SK-N-SH (cell line): ENCODE results near the gene BRD1. TPM values are rescaled to one million over a fixed set of nuclear protein-coding genes. Genes with fewer than 3 reads are reported as not detected.

Experiments used
- CTCF ChIA-PET: fragments of 300-600, 350-600 bp; formaldehyde crosslinking; extraction: SDS; loops from one replicate; lab custom pipeline; 2021; lab: Yijun Ruan, JAX
- POLR2A ChIA-PET: fragments of 350-600 bp; sonication (Branson Sonifier 250); formaldehyde crosslinking; extraction: SDS; loops from one replicate; lab custom pipeline; 2020; ENCODE audit warnings: antibody characterized with exemption, inconsistent platforms; lab: Yijun Ruan, JAX
- DNase-seq: peaks from one replicate; pipeline ENCODE4 v3.0.0; 2012
- H2AFZ ChIP-seq: fragments of 200-600 bp; sonication (generic); 2 replicates; pipeline ENCODE4 v1.8.1; 2016; ENCODE audit warnings: antibody characterized with exemption, mild to moderate bottlenecking, low read depth
- H3F3A ChIP-seq: fragments of 200-600 bp; sonication (generic); replicated peaks from 2 replicates; pipeline ENCODE3; 2016; ENCODE audit warnings: antibody characterized with exemption, mild to moderate bottlenecking; ENCODE audit not compliant: insufficient read depth
- H3K27ac ChIP-seq, 2 experiments: fragments of 200-500 bp in 1 of 2; fragments of 200-600 bp in 1 of 2; sonication (Bioruptor generic) in 1 of 2; sonication (generic), shearing (Covaris generic) in 1 of 2; 2 replicates each; pipeline versions ENCODE4 v1.5.1 to v1.6.1; 2014 to 2016; ENCODE audit warnings: low read depth in 2 of 2, inconsistent platforms in 1 of 2, low read length in 1 of 2, mild to moderate bottlenecking in 1 of 2, mixed read lengths in 1 of 2
- H3K27me3 ChIP-seq: fragments of 200-600 bp; sonication (generic), shearing (Covaris generic); 2 replicates; pipeline ENCODE4 v1.6.1; 2016; ENCODE audit warnings: mixed run types; ENCODE audit not compliant: insufficient read depth
- H3K36me3 ChIP-seq, 2 experiments: fragments of 200-500 bp in 1 of 2; fragments of 200-600 bp in 1 of 2; sonication (Bioruptor generic) in 1 of 2; sonication (generic) in 1 of 2; replicated peaks in 1 of 2; 2 replicates each; pipeline versions ENCODE3 to v1.5.1; 2014 to 2016; ENCODE audit warnings: low read length in 1 of 2, mild to moderate bottlenecking in 1 of 2; ENCODE audit not compliant: insufficient read depth in 2 of 2, control insufficient read depth in 1 of 2
- H3K4me1 ChIP-seq, 2 experiments: fragments of 200-500 bp in 1 of 2; fragments of 200-600 bp in 1 of 2; sonication (Bioruptor generic) in 1 of 2; sonication (generic), shearing (Covaris generic) in 1 of 2; 2 replicates each; pipeline versions ENCODE4 v1.5.1 to v1.6.1; 2014 to 2016; ENCODE audit warnings: low read depth in 1 of 2, low read length in 1 of 2, mixed run types in 1 of 2; ENCODE audit not compliant: insufficient read depth in 2 of 2, control insufficient read depth in 1 of 2
- H3K4me2 ChIP-seq: fragments of 200-600 bp; sonication (generic), shearing (Covaris generic); 2 replicates; pipeline ENCODE4 v1.6.1; 2017; ENCODE audit warnings: mixed run types
- H3K4me3 ChIP-seq, 2 experiments: fragments of 200-500 bp in 1 of 2; fragments of 200-600 bp in 1 of 2; sonication (Bioruptor generic) in 1 of 2; sonication (generic), shearing (Covaris generic) in 1 of 2; 2 replicates each; pipeline versions ENCODE4 v1.5.1 to v1.8.1; 2014 to 2016; ENCODE audit warnings: low read depth in 2 of 2, inconsistent platforms in 1 of 2, low read length in 1 of 2, mild to moderate bottlenecking in 1 of 2, mixed read lengths in 1 of 2, moderate library complexity in 1 of 2
- H3K79me2 ChIP-seq: fragments of 200-600 bp; sonication (generic); 2 replicates; pipeline ENCODE4 v1.8.1; 2017; ENCODE audit warnings: mild to moderate bottlenecking; ENCODE audit not compliant: insufficient read depth
- H3K9ac ChIP-seq: fragments of 200-600 bp; sonication (generic); 2 replicates; pipeline ENCODE4 v1.6.1; 2017; ENCODE audit warnings: mixed run types
- H3K9me2 ChIP-seq: fragments of 200-600 bp; sonication (generic); 2 replicates; pipeline ENCODE4 v1.6.1; 2017; ENCODE audit warnings: mixed run types
- H3K9me3 ChIP-seq: fragments of 200-600 bp; sonication (generic); 2 replicates; pipeline ENCODE4 v1.6.1; 2017; ENCODE audit warnings: mixed run types, mild to moderate bottlenecking, moderate library complexity
- H4K20me1 ChIP-seq: fragments of 200-600 bp; sonication (generic); 2 replicates; pipeline ENCODE4 v1.6.1; 2017; ENCODE audit warnings: mild to moderate bottlenecking, mixed run types; ENCODE audit not compliant: insufficient read depth
- CHD2 ChIP-seq: fragments of 150-350 bp; IDR thresholded peaks from 2 replicates; pipeline ENCODE4 v1.6.1; 2018; ENCODE audit warnings: low read length; ENCODE audit not compliant: partially characterized antibody
- EZH2phosphoT487 ChIP-seq: fragments of 200-600 bp; sonication (generic); IDR thresholded peaks from 2 replicates; pipeline ENCODE4 v1.6.1; 2017; ENCODE audit warnings: low read depth, mixed run types, mild to moderate bottlenecking, antibody characterized with exemption, moderate library complexity, borderline replicate concordance
- FOSL2 ChIP-seq: IDR thresholded peaks from 2 replicates; pipeline ENCODE4 v1.4.0; 2012; ENCODE audit warnings: low read depth, mild to moderate bottlenecking, moderate library complexity, borderline replicate concordance
- FOXM1 ChIP-seq: IDR thresholded peaks from 2 replicates; pipeline ENCODE4 v1.4.0; 2012; ENCODE audit warnings: low read depth, mild to moderate bottlenecking
- GATA2 ChIP-seq: sonication (generic); formaldehyde crosslinking; IDR thresholded peaks from 2 replicates; pipeline ENCODE4 v1.5.0; 2020; ENCODE audit warnings: mild to moderate bottlenecking, missing genetic modification reagents
- MEF2A ChIP-seq: IDR thresholded peaks from 2 replicates; pipeline ENCODE4 v1.4.0; 2012; ENCODE audit warnings: low read depth, borderline replicate concordance
- POLR2AphosphoS5 ChIP-seq: IDR thresholded peaks from 2 replicates; pipeline ENCODE4 v1.6.1; 2012; ENCODE audit warnings: low read depth, low read length
- RAD21 ChIP-seq: IDR thresholded peaks from 2 replicates; pipeline ENCODE4 v1.6.1; 2012; ENCODE audit warnings: mild to moderate bottlenecking, low read length
- RXRA ChIP-seq: IDR thresholded peaks from 2 replicates; pipeline ENCODE4 v1.4.0; 2012; ENCODE audit warnings: low read depth, mild to moderate bottlenecking, borderline replicate concordance
- SMC3 ChIP-seq: IDR thresholded peaks from 2 replicates; pipeline ENCODE4 v1.6.1; 2012; ENCODE audit warnings: low read depth, low read length, improper control_type of control experiment
- YY1 ChIP-seq: IDR thresholded peaks from 2 replicates; pipeline ENCODE4 v1.4.0; 2012; ENCODE audit warnings: low read depth, mild to moderate bottlenecking
- WGBS: methylation state at CpG from one replicate; pipeline ENCODE4 v1.1.6; 2017; ENCODE audit warnings: low lambda C conversion rate; 5-methylcytosine and 5-hydroxymethylcytosine counted together
- polyA plus RNA-seq, 3 experiments: library from polyadenylated mRNA; depleted of rRNA; stranded (reverse); fragments of >200 nt; gene quantifications; 2 replicates each; pipeline ENCODE4 v1.2.3, GENCODE V29; 2012
- TF ChIP-seq, protein P1 (sequence below): IDR thresholded peaks from 2 replicates; pipeline ENCODE4 v1.4.0; 2012; ENCODE audit warnings: low read depth, borderline replicate concordance
- TF ChIP-seq, protein P2 (sequence below): IDR thresholded peaks from 2 replicates; pipeline ENCODE4 v1.4.0; 2012; ENCODE audit warnings: low read depth, borderline replicate concordance
- TF ChIP-seq, protein P3 (sequence below): IDR thresholded peaks from 2 replicates; pipeline ENCODE4; 2012
- TF ChIP-seq, protein P4 (sequence below): fragments of 150-350 bp; IDR thresholded peaks from 2 replicates; pipeline ENCODE4 v1.6.1; 2017; ENCODE audit warnings: antibody characterized with exemption, low read length, low read depth, borderline replicate concordance

BRD1 gene
- polyA plus RNA-seq, 1 of the 3 experiments (the other 2 are of a cell fraction) = 10.3 TPM

DNA sequence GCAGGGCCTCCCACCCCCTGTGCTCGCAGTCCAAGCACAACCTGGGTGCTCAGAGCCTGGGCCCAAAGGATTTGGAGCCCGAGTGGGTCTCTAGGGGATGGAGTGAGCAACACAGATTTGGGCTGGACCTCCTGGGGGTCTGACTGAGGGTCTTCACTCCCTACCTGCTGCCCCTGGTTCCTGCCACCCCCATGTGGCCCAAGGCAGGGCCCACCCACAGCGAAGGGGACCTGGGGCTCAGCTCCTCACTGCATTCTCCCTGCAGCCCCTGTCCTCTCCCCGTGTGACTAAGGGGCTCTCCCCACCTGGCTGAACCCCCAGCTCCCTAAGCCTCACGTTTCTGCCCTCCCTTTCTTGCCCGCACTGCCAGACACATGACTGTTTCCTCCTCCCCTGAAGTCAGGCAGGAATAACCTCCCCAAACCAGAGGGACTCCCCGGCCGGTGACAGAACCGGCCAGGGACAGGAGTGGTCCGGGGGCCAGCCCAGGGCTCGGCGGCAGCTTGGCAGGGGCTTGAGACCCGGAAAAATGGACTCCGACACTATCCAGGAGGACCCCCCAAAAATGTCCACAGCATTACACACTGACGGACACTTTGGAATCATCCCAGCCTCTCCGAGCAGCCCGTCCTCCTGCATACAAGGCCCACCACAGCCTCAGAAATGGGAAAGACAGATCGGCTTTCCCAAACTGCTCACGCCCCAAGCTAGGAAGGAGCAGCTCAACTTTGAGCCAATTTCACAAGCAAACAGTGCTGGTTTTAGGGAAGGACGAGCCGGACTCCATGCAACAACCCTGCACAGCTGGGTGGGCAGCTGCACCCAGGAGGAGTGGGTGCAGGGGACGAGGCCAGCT is 57.8 kb downstream of the BRD1 start:
- H3K27me3 ChIP-seq = no peaks in the 10 kb centered on the region
- 0 out of 2 replicates have a peak, but pooled peaks cover 5% of the 10 kb centered on the region for H4K20me1 ChIP-seq
- no peak overlapping the region for H3K9ac ChIP-seq
- H3K79me2 ChIP-seq = no peaks in the 10 kb centered on the region
- no peaks in the 10 kb centered on the region for H3F3A ChIP-seq
- no peak overlapping the region for H2AFZ ChIP-seq
- H3K36me3 ChIP-seq = peaks cover 10 to 28% of the 10 kb centered on the region in 2 experiments
- 91% methylated on average over 17 of the region's 22 CpGs for WGBS
- no peak overlapping the region for H3K4me2 ChIP-seq
- H3K9me3 ChIP-seq = peaks cover 7% of the 10 kb centered on the region; the same call in 1 of the 2 replicates
- ChIA-PET POLR2A (no interaction called here), CTCF (interaction anchor here (0.7 to 1.2 kb wide), 2 partner anchors 261 to 467 kb away, joined by 3 read pairs; no protein-coding TSS in a partner anchor)
- no peak overlapping the region for H3K27ac ChIP-seq
- peaks cover 0 to 8% of the 10 kb centered on the region in 2 experiments; a peak in 1 of 4 replicates for H3K4me1 ChIP-seq
- no peaks in the 10 kb centered on the region for H3K9me2 ChIP-seq
- no peak for DNase-seq
- TF ChIP-seq, protein P1, sequence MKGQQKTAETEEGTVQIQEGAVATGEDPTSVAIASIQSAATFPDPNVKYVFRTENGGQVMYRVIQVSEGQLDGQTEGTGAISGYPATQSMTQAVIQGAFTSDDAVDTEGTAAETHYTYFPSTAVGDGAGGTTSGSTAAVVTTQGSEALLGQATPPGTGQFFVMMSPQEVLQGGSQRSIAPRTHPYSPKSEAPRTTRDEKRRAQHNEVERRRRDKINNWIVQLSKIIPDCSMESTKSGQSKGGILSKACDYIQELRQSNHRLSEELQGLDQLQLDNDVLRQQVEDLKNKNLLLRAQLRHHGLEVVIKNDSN = no peak
- TF ChIP-seq, protein P2, sequence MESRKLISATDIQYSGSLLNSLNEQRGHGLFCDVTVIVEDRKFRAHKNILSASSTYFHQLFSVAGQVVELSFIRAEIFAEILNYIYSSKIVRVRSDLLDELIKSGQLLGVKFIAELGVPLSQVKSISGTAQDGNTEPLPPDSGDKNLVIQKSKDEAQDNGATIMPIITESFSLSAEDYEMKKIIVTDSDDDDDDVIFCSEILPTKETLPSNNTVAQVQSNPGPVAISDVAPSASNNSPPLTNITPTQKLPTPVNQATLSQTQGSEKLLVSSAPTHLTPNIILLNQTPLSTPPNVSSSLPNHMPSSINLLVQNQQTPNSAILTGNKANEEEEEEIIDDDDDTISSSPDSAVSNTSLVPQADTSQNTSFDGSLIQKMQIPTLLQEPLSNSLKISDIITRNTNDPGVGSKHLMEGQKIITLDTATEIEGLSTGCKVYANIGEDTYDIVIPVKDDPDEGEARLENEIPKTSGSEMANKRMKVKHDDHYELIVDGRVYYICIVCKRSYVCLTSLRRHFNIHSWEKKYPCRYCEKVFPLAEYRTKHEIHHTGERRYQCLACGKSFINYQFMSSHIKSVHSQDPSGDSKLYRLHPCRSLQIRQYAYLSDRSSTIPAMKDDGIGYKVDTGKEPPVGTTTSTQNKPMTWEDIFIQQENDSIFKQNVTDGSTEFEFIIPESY = no peak
- TF ChIP-seq CHD2 = no peak
- TF ChIP-seq, protein P3, sequence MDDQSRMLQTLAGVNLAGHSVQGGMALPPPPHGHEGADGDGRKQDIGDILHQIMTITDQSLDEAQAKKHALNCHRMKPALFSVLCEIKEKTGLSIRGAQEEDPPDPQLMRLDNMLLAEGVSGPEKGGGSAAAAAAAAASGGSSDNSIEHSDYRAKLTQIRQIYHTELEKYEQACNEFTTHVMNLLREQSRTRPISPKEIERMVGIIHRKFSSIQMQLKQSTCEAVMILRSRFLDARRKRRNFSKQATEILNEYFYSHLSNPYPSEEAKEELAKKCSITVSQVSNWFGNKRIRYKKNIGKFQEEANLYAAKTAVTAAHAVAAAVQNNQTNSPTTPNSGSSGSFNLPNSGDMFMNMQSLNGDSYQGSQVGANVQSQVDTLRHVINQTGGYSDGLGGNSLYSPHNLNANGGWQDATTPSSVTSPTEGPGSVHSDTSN = no peak
- no peak for TF ChIP-seq SMC3
- no peak for TF ChIP-seq RXRA
- no peak for TF ChIP-seq FOSL2
- TF ChIP-seq GATA2 (CRISPR knock-in tag) = no peak
- TF ChIP-seq YY1 = no peak
- TF ChIP-seq EZH2phosphoT487 = no peak
- no peak for TF ChIP-seq POLR2AphosphoS5
- TF ChIP-seq MEF2A = no peak
- no peak for TF ChIP-seq FOXM1
- TF ChIP-seq RAD21 = no peak
- TF ChIP-seq, protein P4, sequence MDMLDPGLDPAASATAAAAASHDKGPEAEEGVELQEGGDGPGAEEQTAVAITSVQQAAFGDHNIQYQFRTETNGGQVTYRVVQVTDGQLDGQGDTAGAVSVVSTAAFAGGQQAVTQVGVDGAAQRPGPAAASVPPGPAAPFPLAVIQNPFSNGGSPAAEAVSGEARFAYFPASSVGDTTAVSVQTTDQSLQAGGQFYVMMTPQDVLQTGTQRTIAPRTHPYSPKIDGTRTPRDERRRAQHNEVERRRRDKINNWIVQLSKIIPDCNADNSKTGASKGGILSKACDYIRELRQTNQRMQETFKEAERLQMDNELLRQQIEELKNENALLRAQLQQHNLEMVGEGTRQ = no peak
- TF ChIP-seq, all 33 proteins: peak for 0
- H3K4me3 ChIP-seq = no peak overlapping the region
